SKM-1 treated with dmso at 0.1 percent for 144 hours (cell line): ENCODE measurements around the gene CPD.
A peak's percentile ranks its signal among the peaks of the same experiment; 100 is the strongest.

ENCODE experiments used
- DNase-seq: peaks from one replicate; lab custom pipeline; 2025; ENCODE audit not compliant: unreplicated experiment; lab: John Stamatoyannopoulos, UW

Gene CPD

GRCh38 chr17:30352240-30352814 lies 26.4 kb upstream of the CPD start:
- DNase-seq: no peak

- DNase-seq: no peak
Observed at GRCh38 chr17:30354701-30355100, 24.0 kb upstream of the CPD start.

DNA sequence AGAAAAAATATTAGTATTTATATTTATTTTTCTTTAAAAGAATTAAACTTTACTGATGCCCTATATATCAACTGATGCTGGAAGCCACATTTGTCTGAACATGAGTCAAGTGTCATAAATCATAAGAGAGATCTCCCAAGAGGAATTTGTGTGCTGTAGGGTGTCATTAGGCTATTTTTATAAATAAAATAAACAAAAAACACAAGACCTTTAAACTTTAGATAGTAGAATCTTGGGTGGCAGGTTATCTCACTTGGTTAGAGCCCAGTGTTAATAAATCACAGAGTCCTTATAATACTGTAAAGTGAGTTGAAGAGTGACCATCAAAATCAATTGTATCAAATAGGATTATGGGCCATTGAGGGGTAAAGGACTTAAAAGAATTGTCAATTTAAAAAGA lies 21.3 kb upstream of the CPD start:
- DNase-seq: no peak

DNA sequence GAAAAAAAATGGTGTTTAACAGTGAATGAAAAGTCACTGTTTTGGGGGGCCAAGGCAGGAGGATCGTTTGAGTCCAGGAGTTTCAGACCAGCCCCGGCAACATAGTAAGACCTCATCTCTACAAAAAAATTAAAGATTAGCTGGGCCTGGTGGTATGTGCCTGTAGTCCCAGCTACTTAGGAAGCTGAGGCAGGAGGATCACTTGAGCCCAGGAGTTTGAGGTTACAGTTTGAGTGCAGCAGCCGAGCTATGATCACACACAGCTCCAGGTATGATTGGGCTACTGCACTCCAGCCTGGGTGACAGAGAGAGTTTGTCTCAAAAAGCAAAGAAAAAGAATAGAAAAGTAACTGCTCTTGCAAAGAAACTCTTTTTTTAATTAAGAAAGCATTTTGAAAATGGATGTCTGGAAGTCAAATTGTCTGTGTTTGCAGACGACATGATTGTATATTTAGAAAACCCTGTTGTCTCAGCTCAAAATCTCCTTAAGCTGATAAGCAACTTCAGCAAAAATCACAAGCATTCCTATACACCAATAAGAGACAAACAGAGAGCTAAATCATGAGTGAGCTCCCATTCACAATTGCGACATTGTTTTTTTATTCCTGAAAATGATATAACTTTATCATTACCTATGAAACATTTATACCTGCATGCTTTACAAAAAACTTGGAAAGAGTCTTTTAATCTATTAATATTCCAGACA lies 20.5 kb upstream of the CPD start:
- no peak for DNase-seq

DNA sequence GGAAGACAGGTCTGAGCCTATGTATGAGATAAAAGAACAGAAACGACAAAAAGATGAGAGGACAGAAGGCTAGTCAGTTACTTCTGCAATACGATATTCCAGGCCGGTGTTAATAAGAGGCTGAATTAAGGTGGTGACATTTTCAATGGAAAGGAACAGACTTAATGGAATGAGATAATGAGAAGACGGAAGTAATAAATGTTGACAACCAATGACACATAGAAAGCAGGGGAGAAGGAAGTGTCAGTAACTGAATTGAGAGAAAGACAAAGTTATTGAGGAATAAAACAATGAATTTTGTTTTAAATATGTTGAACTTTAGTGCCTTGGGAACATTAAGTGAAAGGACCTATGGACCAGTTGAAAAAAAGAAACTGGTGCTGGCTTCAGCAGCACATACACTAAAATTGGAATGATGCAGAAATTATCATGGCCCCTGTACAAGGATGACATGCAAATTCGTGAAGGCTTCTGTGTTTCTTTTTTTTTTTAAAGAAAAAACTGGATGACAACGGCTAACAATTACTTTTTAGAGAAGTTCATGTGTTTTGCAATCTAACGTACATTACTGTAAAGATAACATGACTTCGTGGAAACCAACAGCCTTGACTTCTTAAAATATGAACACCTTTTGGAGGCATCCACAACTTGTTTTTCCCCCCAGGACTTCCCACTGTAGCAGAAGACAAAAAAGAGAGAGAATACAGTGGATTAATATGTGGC lies 18.5 kb upstream of the CPD start:
- peak; percentile 82 for DNase-seq

- no peak for DNase-seq
Observed at GRCh38 chr17:30361766-30362279, 16.9 kb upstream of the CPD start.

GRCh38 chr17:30363715-30364202 lies 15.0 kb upstream of the CPD start:
- DNase-seq: peak; percentile 98

DNA sequence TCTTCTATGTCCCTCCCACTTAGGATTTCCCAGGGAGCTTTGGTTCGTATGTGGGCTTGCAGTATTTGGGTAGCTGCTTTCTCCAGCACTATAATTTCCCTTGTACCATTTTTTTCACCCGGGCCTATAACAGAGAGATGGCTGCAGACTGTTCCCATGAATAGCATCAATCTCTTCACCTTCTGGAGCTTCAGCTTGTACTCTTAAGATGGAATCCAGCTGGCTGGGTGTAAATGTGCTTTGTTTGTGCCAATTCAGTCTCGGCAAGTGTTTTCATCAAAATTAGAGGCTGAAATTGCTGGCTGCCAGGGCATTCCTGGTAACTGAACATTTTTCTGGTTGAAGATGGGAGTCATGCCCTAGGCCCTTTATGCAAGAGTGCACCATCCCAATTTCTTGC lies 12.2 kb upstream of the CPD start:
- no peak for DNase-seq

GRCh38 chr17:30368912-30369720 lies 9.6 kb upstream of the CPD start:
- DNase-seq: no peak

DNA sequence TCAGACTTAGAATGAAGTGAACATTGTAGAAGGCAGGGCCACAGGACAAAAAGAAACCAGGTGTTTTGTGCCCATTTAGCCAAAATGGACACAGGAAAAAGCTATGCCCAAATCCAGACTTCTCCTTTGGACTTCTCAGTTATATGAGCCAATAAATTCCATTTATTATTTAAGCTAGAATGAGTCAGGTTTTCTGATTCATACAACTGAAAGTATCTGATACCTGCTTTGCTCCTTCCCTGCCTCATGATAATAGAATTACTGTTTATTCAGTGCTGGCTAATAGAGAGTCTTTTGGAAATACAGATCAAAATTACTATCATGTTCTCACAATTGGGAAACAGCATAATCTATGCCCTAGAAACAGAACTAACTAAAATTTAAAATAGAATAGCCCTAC lies 8.7 kb upstream of the CPD start:
- no peak for DNase-seq

- no peak for DNase-seq
Observed at GRCh38 chr17:30372755-30373154, 6.0 kb upstream of the CPD start.

- DNase-seq: no peak
Observed at GRCh38 chr17:30375661-30376060, 3.1 kb upstream of the CPD start.

DNA sequence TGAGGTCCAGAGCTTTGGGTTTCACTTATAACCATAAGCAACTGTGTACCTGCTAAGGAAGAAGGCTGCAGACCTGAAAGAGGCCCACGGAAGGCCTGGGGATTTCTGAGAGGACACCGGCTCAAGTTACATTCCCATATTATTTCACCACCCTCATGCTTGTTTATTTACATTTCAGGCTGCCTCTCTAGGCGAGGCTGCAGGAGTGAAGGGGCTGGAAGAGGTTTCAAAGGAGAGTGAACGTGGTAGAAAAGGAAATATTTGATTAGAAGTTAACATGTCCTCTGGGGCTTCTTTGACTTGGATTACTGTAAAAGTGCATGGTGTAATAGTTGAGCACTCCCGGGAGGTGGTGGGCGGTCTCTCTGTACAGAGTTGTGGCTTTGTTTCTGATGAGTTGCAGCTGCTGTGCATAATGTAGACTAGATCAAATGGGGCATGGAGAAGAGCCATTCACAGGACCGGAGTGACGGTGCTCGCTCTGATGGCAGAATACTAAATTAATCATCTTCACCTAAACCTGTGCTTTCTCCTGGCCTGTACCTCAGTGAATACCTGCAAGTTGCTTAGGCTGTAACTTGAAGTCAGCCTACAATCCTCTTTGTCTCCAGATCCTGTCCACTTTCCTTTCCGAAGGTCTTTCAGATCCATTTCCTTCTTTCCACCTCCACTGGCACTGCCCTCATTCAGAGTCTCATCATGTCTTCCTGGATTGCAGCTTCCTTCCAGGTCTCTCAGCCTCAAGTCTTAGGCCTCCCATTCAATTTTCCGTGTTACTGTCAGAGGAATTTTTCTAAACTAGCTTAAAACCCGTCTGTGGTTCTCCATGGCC lies 1.9 kb upstream of the CPD start:
- no peak for DNase-seq

GRCh38 chr17:30377574-30378240 lies 1.0 kb upstream of the CPD start:
- no peak for DNase-seq

DNA sequence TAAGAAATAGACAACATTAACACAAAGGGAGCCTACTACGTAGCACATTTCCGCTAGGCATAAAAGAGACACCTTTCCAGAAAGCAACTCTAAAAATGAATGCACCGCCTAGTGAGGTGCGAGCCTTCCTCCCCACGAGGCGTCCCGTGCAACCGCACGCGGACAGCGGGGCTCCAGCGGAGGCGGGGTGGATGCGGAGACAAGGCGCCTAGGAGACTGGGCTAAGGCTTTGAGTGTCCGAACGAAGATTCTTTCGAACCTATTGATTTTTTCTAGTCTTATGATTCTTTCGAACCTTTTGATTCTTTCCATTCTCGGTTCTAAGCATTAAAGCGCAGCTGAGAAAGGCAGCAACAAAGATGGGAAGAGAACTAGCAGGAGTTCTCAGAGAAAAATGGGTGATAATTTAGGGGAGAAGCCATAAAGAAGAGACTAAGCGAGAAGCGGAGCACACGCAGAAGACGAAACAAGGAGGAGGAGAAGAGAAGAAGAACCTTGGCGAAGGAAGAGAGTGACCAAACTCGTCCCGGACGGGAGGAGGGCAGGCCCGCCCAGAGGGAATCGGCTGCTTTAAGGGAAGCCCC lies 394 bp upstream of the CPD start:
- no peak for DNase-seq

DNA sequence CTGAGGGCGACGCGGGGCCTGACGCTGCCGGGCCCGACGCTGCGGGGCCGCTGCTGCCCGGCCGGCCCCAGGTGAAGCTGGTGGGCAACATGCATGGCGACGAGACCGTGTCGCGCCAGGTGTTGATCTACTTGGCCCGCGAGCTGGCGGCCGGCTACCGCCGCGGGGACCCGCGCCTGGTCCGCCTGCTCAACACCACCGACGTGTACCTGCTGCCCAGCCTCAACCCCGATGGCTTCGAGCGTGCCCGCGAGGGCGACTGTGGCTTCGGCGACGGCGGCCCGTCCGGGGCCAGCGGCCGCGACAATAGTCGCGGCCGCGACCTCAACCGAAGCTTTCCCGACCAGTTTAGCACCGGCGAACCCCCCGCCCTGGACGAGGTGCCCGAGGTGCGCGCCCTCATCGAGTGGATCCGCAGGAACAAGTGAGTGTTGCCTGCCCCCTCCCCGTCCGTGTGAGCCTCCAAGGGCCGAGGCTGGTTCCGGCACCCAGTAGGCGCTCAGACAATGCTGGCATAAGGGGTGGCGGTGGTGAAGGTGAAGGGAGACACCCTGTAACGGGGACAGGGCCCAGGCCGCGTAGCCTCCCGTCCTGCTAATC lies 676 bp downstream of the CPD start:
- no peak for DNase-seq

GRCh38 chr17:30379903-30380381 lies 1.2 kb downstream of the CPD start:
- DNase-seq: no peak

GRCh38 chr17:30380643-30381339 lies 2.1 kb downstream of the CPD start:
- DNase-seq: no peak
